ENCODE results near the gene PDGFRB.
"Not testable (repeated sequence)": the region's sequence is repeated elsewhere in the genome, so short reads cannot be mapped to it uniquely, and the experiment has no call there.

The PDGFRB gene

GRCh38 chr5:150112201-150113046, 43.2 kb downstream of the PDGFRB start:
- no peak for DNase-seq

- DNase-seq, result no peak
These were observed 44.5 kb downstream of the PDGFRB start for GRCh38 chr5:150111122-150111521.

GRCh38 chr5:150109921-150110320, 45.7 kb downstream of the PDGFRB start:
- no peak for DNase-seq

GRCh38 chr5:150108711-150109514, 46.7 kb downstream of the PDGFRB start:
- no peak for DNase-seq

GRCh38 chr5:150107909-150108447, 47.7 kb downstream of the PDGFRB start:
- DNase-seq, result no peak

GRCh38 chr5:150106674-150107426, 48.8 kb downstream of the PDGFRB start:
- no peak for DNase-seq

GRCh38 chr5:150105928-150106615, 49.6 kb downstream of the PDGFRB start:
- no peak for DNase-seq

- DNase-seq, result no peak
These were observed 51.1 kb downstream of the PDGFRB start for GRCh38 chr5:150104550-150104870.

GRCh38 chr5:150103678-150104549, 51.7 kb downstream of the PDGFRB start:
- DNase-seq, result no peak

- no peak for DNase-seq
These were observed 54.6 kb downstream of the PDGFRB start for GRCh38 chr5:150101023-150101422.

- no peak for DNase-seq
These were observed 58.5 kb downstream of the PDGFRB start for GRCh38 chr5:150097152-150097551.

- DNase-seq, result no peak
These were observed 63.4 kb downstream of the PDGFRB start for GRCh38 chr5:150092159-150092787.

GRCh38 chr5:150085950-150086715, 69.5 kb downstream of the PDGFRB start, which contains the start of gene CSF1R:
TSS of gene CSF1R (minus strand) at chr5:150086554. CDS start at chr5:150086427, 127 bp downstream.
- DNase-seq, result no peak

GRCh38 chr5:150085191-150085912, 70.3 kb downstream of the PDGFRB start:
- DNase-seq, result no peak

- not testable (repeated sequence) for DNase-seq
These were observed 70.9 kb downstream of the PDGFRB start for GRCh38 chr5:150084754-150085153.

GRCh38 chr5:150082889-150083288, 72.8 kb downstream of the PDGFRB start:
- DNase-seq, result no peak

GRCh38 chr5:150082374-150082773, 73.3 kb downstream of the PDGFRB start:
- no peak for DNase-seq

GRCh38 chr5:150081541-150082283, 73.9 kb downstream of the PDGFRB start:
- DNase-seq, result peak; percentile 73

Data from RPMI8226 (cell line).